IMR-90 (cell line): ENCODE measurements around the gene ID2. TPM values are rescaled to one million over a fixed set of nuclear protein-coding genes. Genes with fewer than 3 reads are reported as not detected.

ENCODE experiments used
- ATAC-seq: fragments of 200-7000 bp; cut with Tn5 transposase; 2 replicates; pipeline ENCODE4 v1.9.1; 2020; ENCODE audit warnings: low read depth, mild to moderate bottlenecking, moderate library complexity
- BruUV-seq: library from RNA; stranded (reverse); fragments of 400-500 nt; replicated peaks from 2 replicates; lab custom pipeline; 2021; lab: Mats Ljungman, UMichigan
- CTCF ChIA-PET: fragments of 300-600 bp; formaldehyde crosslinking; extraction: SDS; loops from one replicate; lab custom pipeline; 2021; ENCODE audit warnings: antibody characterized with exemption; lab: Yijun Ruan, JAX
- POLR2A ChIA-PET: fragments of 300-600 bp; sonication (Branson Sonifier 250); formaldehyde crosslinking; loops from one replicate; lab custom pipeline; 2022; ENCODE audit warnings: antibody characterized with exemption; ENCODE audit not compliant: unreplicated experiment; lab: Charles Lee
- DNase-seq: peaks from one replicate; pipeline ENCODE4 v3.0.0; 2013
- H2AFZ ChIP-seq: replicated peaks from 2 replicates; pipeline ENCODE3; 2013; ENCODE audit warnings: low read length, mild to moderate bottlenecking; ENCODE audit not compliant: poor library complexity
- H2AK5ac ChIP-seq: 2 replicates; pipeline ENCODE4 v1.6.1; 2013; ENCODE audit warnings: low read depth, low read length, inconsistent platforms
- H2AK9ac ChIP-seq: replicated peaks from 2 replicates; pipeline ENCODE3; 2013; ENCODE audit warnings: mild to moderate bottlenecking, low read depth, low read length, moderate library complexity; ENCODE audit not compliant: poor library complexity
- H2BK120ac ChIP-seq: 2 replicates; pipeline ENCODE4 v1.6.1; 2013; ENCODE audit warnings: low read depth, low read length, inconsistent platforms
- H2BK15ac ChIP-seq: 3 replicates; pipeline ENCODE4 v1.6.1; 2013; ENCODE audit warnings: low read depth, low read length, inconsistent platforms
- H2BK20ac ChIP-seq: 2 replicates; pipeline ENCODE4 v1.6.1; 2013; ENCODE audit warnings: low read depth, mild to moderate bottlenecking, inconsistent platforms, low read length, moderate library complexity
- H2BK5ac ChIP-seq: 2 replicates; pipeline ENCODE4 v1.6.1; 2013; ENCODE audit warnings: mild to moderate bottlenecking, low read depth, low read length, inconsistent platforms; ENCODE audit not compliant: poor library complexity, severe bottlenecking
- H3K14ac ChIP-seq: replicated peaks from 2 replicates; pipeline ENCODE4 v1.6.1; 2013; ENCODE audit warnings: low read depth, low read length, inconsistent platforms
- H3K18ac ChIP-seq: 2 replicates; pipeline ENCODE4 v1.6.1; 2013; ENCODE audit warnings: low read depth, low read length, control low read depth
- H3K23ac ChIP-seq: 2 replicates; pipeline ENCODE4 v1.6.1; 2013; ENCODE audit warnings: low read depth, low read length, inconsistent platforms
- H3K27ac ChIP-seq: 2 replicates; pipeline ENCODE4 v1.5.1; 2013; ENCODE audit warnings: mild to moderate bottlenecking, control low read depth, low read length; ENCODE audit not compliant: insufficient read depth
- H3K27me3 ChIP-seq: 2 replicates; pipeline ENCODE4 v1.6.1; 2013; ENCODE audit warnings: low read length; ENCODE audit not compliant: control insufficient read depth, insufficient read depth
- H3K36me3 ChIP-seq: 2 replicates; pipeline ENCODE4 v1.6.1; 2013; ENCODE audit warnings: low read length, mixed read lengths; ENCODE audit not compliant: control insufficient read depth, insufficient read depth
- H3K4ac ChIP-seq: 2 replicates; pipeline ENCODE4 v1.6.1; 2013; ENCODE audit warnings: low read depth, low read length, inconsistent platforms
- H3K4me1 ChIP-seq: 2 replicates; pipeline ENCODE4 v1.6.1; 2013; ENCODE audit warnings: low read length, mixed read lengths; ENCODE audit not compliant: control insufficient read depth, insufficient read depth
- H3K4me2 ChIP-seq: 2 replicates; pipeline ENCODE4 v1.6.1; 2013; ENCODE audit warnings: low read depth, mild to moderate bottlenecking, control low read depth, low read length, moderate library complexity
- H3K4me3 ChIP-seq: 2 replicates; pipeline ENCODE4 v1.5.1; 2013; ENCODE audit warnings: low read depth, mild to moderate bottlenecking, control low read depth, low read length, moderate library complexity; ENCODE audit not compliant: insufficient read depth
- H3K56ac ChIP-seq: 2 replicates; pipeline ENCODE4 v1.6.1; 2013; ENCODE audit warnings: low read length, inconsistent platforms; ENCODE audit not compliant: insufficient read depth; ENCODE audit errors: extremely low read depth
- H3K79me1 ChIP-seq, 2 experiments: 2 replicates each; pipeline ENCODE4 v1.6.1; 2013; ENCODE audit warnings: low read length in 2 of 2, inconsistent platforms in 1 of 2, low read depth in 1 of 2
- H3K9ac ChIP-seq: 2 replicates; pipeline ENCODE4 v1.6.1; 2013; ENCODE audit warnings: low read depth, low read length, control low read depth
- H3K9me1 ChIP-seq: 2 replicates; pipeline ENCODE4 v1.6.1; 2013; ENCODE audit warnings: low read length, inconsistent platforms; ENCODE audit not compliant: insufficient read depth
- H3K9me3 ChIP-seq: 2 replicates; pipeline ENCODE4 v1.6.1; 2013; ENCODE audit warnings: low read length; ENCODE audit not compliant: control insufficient read depth, insufficient read depth
- H4K20me1 ChIP-seq: 2 replicates; pipeline ENCODE4 v1.6.1; 2013; ENCODE audit warnings: low read length, inconsistent platforms; ENCODE audit not compliant: insufficient read depth
- H4K5ac ChIP-seq: 2 replicates; pipeline ENCODE4 v1.6.1; 2013; ENCODE audit warnings: mild to moderate bottlenecking, low read depth, low read length, control low read depth
- H4K8ac ChIP-seq, 2 experiments: 2 replicates each; pipeline ENCODE4 v1.6.1; 2013; ENCODE audit warnings: low read depth in 2 of 2, low read length in 2 of 2, control low read depth in 1 of 2, inconsistent platforms in 1 of 2
- H4K91ac ChIP-seq: 2 replicates; pipeline ENCODE4 v1.6.1; 2013; ENCODE audit warnings: low read depth, low read length, inconsistent platforms; ENCODE audit not compliant: insufficient read depth
- CEBPB ChIP-seq: IDR thresholded peaks from 2 replicates; pipeline ENCODE4 v1.6.1; 2012; ENCODE audit warnings: low read depth, low read length, improper control_type of control experiment
- CHD1 ChIP-seq: IDR thresholded peaks from 2 replicates; pipeline ENCODE4 v1.6.1; 2012; ENCODE audit warnings: low read depth, low read length, improper control_type of control experiment
- ELK1 ChIP-seq: fragments of 150-350 bp; IDR thresholded peaks from 2 replicates; pipeline ENCODE4 v1.6.1; 2016; ENCODE audit warnings: low read depth, mild to moderate bottlenecking, low read length, moderate library complexity, borderline replicate concordance
- MAFK ChIP-seq: IDR thresholded peaks from 2 replicates; pipeline ENCODE4 v1.6.1; 2012; ENCODE audit warnings: low read depth, low read length, improper control_type of control experiment
- MAZ ChIP-seq: IDR thresholded peaks from 2 replicates; pipeline ENCODE4 v1.6.1; 2012; ENCODE audit warnings: low read depth, mild to moderate bottlenecking, low read length, improper control_type of control experiment, moderate library complexity, borderline replicate concordance
- NFE2L2 ChIP-seq: fragments of 150-350 bp; IDR thresholded peaks from 2 replicates; pipeline ENCODE4 v1.6.1; 2016; ENCODE audit warnings: low read depth, mild to moderate bottlenecking, low read length
- RAD21 ChIP-seq: IDR thresholded peaks from 2 replicates; pipeline ENCODE4 v1.6.1; 2012; ENCODE audit warnings: low read length, improper control_type of control experiment
- WGBS, 2 experiments: methylation state at CpG; one replicate each; pipeline versions ENCODE4 v1.1.5 to v1.1.7; 2013; ENCODE audit warnings: missing lambda C conversion rate in 2 of 2; ENCODE audit not compliant: insufficient read length in 1 of 2; ENCODE audit errors: extremely low coverage in 2 of 2; 5-methylcytosine and 5-hydroxymethylcytosine counted together
- dilution Hi-C: fragments of 300-500 bp; cut with HindIII; formaldehyde crosslinking; loops from one replicate; pipeline ENCODE4 v1.14.3; 2018; ENCODE audit warnings: low sequenced_read_pairs; ENCODE audit not compliant: unreplicated experiment
- in situ Hi-C: fragments of 300-500 bp; cut with MboI; formaldehyde crosslinking; loops from 3 replicates; pipeline ENCODE4 v1.14.3; 2019; ENCODE audit warnings: low sequenced_read_pairs, inconsistent platforms, mixed read lengths
- intact Hi-C: fragments of 100-400 bp; cut with micrococcal nuclease; formaldehyde crosslinking; loops from 2 replicates; pipeline ENCODE4 v1.10.0; 2022
- polyA plus RNA-seq, 3 experiments: library from polyadenylated mRNA; depleted of rRNA; stranded (reverse); fragments of >200 nt; gene quantifications; 2 replicates each; pipeline ENCODE4 v1.2.3, GENCODE V29; 2012; ENCODE audit warnings: low replicate concordance in 1 of 3
- total RNA-seq: library from RNA; depleted of rRNA; stranded (reverse); fragments of >200 nt; gene quantifications from 2 replicates; pipeline ENCODE4 v1.2.3, GENCODE V29; 2012
- TF ChIP-seq, protein P1 (sequence below): conservative IDR thresholded peaks from 2 replicates; pipeline ENCODE4 v1.5.1; 2012; ENCODE audit warnings: mild to moderate bottlenecking, low read depth, low read length, improper control_type of control experiment
- TF ChIP-seq, protein P2 (sequence below): fragments of 150-350 bp; IDR thresholded peaks from 2 replicates; pipeline ENCODE4 v1.6.1; 2017; ENCODE audit warnings: mild to moderate bottlenecking, antibody characterized with exemption, low read length, low read depth

The ID2 gene
- total and polyA plus RNA-seq, 2 of the 4 experiments (the other 2 are of a cell fraction) = 264 to 389 TPM

DNA sequence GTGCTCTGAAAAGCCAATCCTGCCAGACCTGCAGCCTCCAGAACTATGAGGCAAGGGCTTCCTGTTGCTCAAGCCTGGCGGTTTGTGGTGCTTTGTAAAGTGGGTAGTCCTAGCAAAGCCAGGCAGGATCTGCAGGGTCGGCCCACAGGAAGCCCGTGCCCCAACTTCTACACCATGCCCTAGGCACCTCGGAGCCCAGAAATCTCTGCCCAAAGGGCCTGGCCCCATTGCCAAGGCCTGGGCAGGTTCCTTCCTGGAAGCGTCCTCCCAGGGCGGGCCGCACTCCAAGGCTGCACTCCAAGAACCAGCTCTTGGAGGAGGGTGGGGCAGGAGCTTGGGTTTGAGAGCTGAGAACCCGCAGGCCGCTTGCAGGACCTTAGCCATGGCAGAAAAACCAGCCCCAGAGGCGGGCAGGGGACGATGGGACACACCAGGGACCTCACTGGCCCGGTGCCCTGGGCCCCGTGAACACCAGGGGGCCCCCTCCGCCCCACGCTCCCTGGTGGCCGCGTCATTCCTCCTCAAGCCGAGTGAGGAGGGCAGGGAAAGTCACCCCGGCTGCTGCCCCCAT lies 37.2 kb upstream of the ID2 start:
- in situ Hi-C loops = no loop called here
- H2AFZ ChIP-seq = peak overlapping the region; percentile 49
- DNase-seq (no peak), ATAC-seq (no peak)
- intact Hi-C loops = no loop called here
- ChIA-PET CTCF (no interaction called here), POLR2A (no interaction called here)
- no peak overlapping the region for H3K4ac ChIP-seq
- H2BK15ac ChIP-seq = no peak overlapping the region
- no peaks in the 10 kb centered on the region for H3K9me1 ChIP-seq
- 98% methylated on average over 6 of the region's 19 CpGs; no CpG with 5 or more reads in 1 of the 2 experiments for WGBS, 2 experiments
- H3K4me2 ChIP-seq = no peak overlapping the region
- dilution Hi-C loops = no loop called here
- H3K36me3 ChIP-seq = no peaks in the 10 kb centered on the region
- no peak overlapping the region for H3K27ac ChIP-seq
- no peak overlapping the region for H2BK20ac ChIP-seq
- H2AK5ac ChIP-seq = no peak overlapping the region
- H3K4me3 ChIP-seq = no peak overlapping the region
- no peak overlapping the region for H4K91ac ChIP-seq
- no peak overlapping the region for H3K23ac ChIP-seq
- H3K4me1 ChIP-seq = no peaks in the 10 kb centered on the region
- no peak overlapping the region for H3K14ac ChIP-seq
- H3K79me1 ChIP-seq = no peaks in the 10 kb centered on the region
- H3K9ac ChIP-seq = no peak overlapping the region
- no peak overlapping the region for H2BK5ac ChIP-seq
- TF ChIP-seq CHD1 (no peak), NFE2L2 (no peak), MAFK (no peak), CEBPB (no peak), ELK1 (no peak), RAD21 (no peak), MAZ (no peak)
- TF ChIP-seq, protein P1, sequence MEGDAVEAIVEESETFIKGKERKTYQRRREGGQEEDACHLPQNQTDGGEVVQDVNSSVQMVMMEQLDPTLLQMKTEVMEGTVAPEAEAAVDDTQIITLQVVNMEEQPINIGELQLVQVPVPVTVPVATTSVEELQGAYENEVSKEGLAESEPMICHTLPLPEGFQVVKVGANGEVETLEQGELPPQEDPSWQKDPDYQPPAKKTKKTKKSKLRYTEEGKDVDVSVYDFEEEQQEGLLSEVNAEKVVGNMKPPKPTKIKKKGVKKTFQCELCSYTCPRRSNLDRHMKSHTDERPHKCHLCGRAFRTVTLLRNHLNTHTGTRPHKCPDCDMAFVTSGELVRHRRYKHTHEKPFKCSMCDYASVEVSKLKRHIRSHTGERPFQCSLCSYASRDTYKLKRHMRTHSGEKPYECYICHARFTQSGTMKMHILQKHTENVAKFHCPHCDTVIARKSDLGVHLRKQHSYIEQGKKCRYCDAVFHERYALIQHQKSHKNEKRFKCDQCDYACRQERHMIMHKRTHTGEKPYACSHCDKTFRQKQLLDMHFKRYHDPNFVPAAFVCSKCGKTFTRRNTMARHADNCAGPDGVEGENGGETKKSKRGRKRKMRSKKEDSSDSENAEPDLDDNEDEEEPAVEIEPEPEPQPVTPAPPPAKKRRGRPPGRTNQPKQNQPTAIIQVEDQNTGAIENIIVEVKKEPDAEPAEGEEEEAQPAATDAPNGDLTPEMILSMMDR = no peak
- TF ChIP-seq, protein P2, sequence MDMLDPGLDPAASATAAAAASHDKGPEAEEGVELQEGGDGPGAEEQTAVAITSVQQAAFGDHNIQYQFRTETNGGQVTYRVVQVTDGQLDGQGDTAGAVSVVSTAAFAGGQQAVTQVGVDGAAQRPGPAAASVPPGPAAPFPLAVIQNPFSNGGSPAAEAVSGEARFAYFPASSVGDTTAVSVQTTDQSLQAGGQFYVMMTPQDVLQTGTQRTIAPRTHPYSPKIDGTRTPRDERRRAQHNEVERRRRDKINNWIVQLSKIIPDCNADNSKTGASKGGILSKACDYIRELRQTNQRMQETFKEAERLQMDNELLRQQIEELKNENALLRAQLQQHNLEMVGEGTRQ = no peak
- H3K9me3 ChIP-seq = peaks cover 6% of the 10 kb centered on the region; the same call in 1 of the 2 replicates
- no peaks in the 10 kb centered on the region for H3K27me3 ChIP-seq
- no peak overlapping the region for H2BK120ac ChIP-seq
- peak overlapping the region; percentile 29 for H2AK9ac ChIP-seq
- H4K20me1 ChIP-seq = no peaks in the 10 kb centered on the region
- H3K56ac ChIP-seq = no peak overlapping the region
- no peak overlapping the region for H4K8ac ChIP-seq
- H3K18ac ChIP-seq = no peak overlapping the region
- H4K5ac ChIP-seq = no peak overlapping the region
- BruUV-seq = no TSS peak
